Small intestine (tissue), 7 donors: Measurements from ENCODE around the gene FARP2. TPM values are rescaled to one million over a fixed set of nuclear protein-coding genes. Genes with fewer than 3 reads are reported as not detected.
A peak's percentile ranks its signal among the peaks of the same experiment; 100 is the strongest.
"Not testable (repeated sequence)": the region's sequence is repeated elsewhere in the genome, so short reads cannot be mapped to it uniquely, and the experiment has no call there.

Experiments used
- DNase-seq, 2 donors: peaks; one replicate each; pipeline versions ENCODE4 v3.0.0 to v3.0.0-alpha.2; 2013
- FAIRE-seq: peaks from 2 replicates; lab custom pipeline; 2012; peaks lifted over from hg19 to GRCh38; lab: Jason Lieb, UNC
- H3K27ac ChIP-seq, 3 donors: one replicate each; pipeline ENCODE4 v1.5.1; 2013; ENCODE audit warnings: low read length in 2 of 3, mild to moderate bottlenecking in 2 of 3, control low read depth in 1 of 3, inconsistent platforms in 1 of 3, low read depth in 1 of 3, moderate library complexity in 1 of 3
- H3K27me3 ChIP-seq, 3 donors: one replicate each; pipeline ENCODE4 v1.6.1; 2013; ENCODE audit warnings: low read length in 3 of 3, inconsistent platforms in 1 of 3; ENCODE audit not compliant: control insufficient read depth in 3 of 3, insufficient read depth in 3 of 3
- H3K36me3 ChIP-seq, 3 donors: one replicate each; pipeline ENCODE4 v1.6.1; 2013; ENCODE audit warnings: low read length in 3 of 3, inconsistent platforms in 1 of 3, low read depth in 1 of 3, mild to moderate bottlenecking in 1 of 3, moderate library complexity in 1 of 3; ENCODE audit not compliant: control insufficient read depth in 3 of 3, insufficient read depth in 2 of 3
- H3K4me1 ChIP-seq, 3 donors: one replicate each; pipeline ENCODE4 v1.6.1; 2013; ENCODE audit warnings: low read length in 2 of 3, inconsistent platforms in 1 of 3, low read depth in 1 of 3, mild to moderate bottlenecking in 1 of 3, moderate library complexity in 1 of 3; ENCODE audit not compliant: control insufficient read depth in 3 of 3, insufficient read depth in 2 of 3
- H3K4me3 ChIP-seq, 3 donors: one replicate each; pipeline ENCODE4 v1.5.1; 2013; ENCODE audit warnings: low read length in 3 of 3, control low read depth in 1 of 3, inconsistent platforms in 1 of 3, low read depth in 1 of 3, mild to moderate bottlenecking in 1 of 3, moderate library complexity in 1 of 3
- H3K9me3 ChIP-seq, 2 donors: one replicate each; pipeline ENCODE4 v1.6.1; 2013; ENCODE audit warnings: low read depth in 1 of 2, low read length in 1 of 2; ENCODE audit not compliant: control insufficient read depth in 2 of 2, insufficient read depth in 1 of 2
- WGBS, 3 donors: extraction: QIAGEN DNeasy Blood & Tissue Kit; methylation state at CpG; one replicate each; pipeline ENCODE4 v1.1.7; 2013; 5-methylcytosine and 5-hydroxymethylcytosine counted together
- polyA plus RNA-seq, 4 donors: library from polyadenylated mRNA; stranded (reverse) in 3 of 4; unstranded in 1 of 4; fragments of 200-250 nt in 3 of 4; fragments of 120-200 nt in 1 of 4; gene quantifications; one replicate each; pipeline versions ENCODE4 v1.2.1 to v1.2.3, GENCODE V29; 2013
- donor health status: healthy with polysubstance abuse.
- donor health status: control.
- donor health status: control.
- donor health status: Bipolar disorder and iron deficiency.
- donor health status: healthy.

Gene FARP2
- polyA plus RNA-seq, 4 donors: 25.7 to 65.3 (median 49.8) TPM

DNA sequence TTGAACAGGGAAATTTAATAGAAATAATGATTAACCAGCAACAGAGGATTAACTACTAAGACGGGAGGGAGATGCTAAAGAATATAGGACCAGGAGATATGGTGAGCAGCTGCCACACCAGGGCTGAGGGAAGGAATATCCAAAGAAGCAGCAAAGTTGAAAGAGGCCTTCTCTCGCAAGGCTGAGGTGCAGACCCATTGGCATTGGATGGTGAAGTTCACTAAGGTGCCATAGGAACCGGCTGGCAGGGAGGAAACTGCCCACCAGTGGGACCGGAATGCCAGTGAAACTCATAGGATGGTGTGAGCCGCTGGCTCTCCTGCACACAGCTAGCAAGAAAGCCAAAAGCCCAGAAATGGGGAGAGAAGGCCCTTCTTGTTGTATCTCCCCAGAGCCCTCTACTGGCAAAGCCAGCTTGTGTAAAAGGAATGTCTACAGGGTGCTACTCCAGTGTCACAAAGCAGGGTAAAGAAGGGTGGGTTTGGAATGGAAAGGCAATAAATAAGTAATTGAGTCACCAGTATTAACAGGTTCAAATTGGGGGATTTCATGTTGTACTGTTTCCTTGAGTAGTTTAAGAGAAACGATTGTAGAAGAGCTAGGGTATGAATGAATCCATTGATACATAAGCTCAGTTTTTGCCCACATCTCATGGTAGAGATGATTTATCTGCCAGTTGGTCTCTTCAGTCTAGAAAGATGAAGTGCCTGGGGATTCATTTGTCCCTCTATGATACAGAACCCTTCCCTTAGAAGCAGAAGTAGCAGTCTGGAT is 36.0 kb downstream of the FARP2 start:
- WGBS, 3 donors: 48 to 71% (median 62%) methylated on average over 6 of the region's 6 CpGs
- Histone ChIP-seq H3K4me1 (peaks cover 0 to 4% (median 0%) of the 10 kb centered on the region in 3 donors), H3K27ac (no peak overlapping the region), H3K27me3 (no peaks in the 10 kb centered on the region), H3K4me3 (no peak overlapping the region), H3K9me3 (no peaks in the 10 kb centered on the region), H3K36me3 (peaks cover 0 to 21% (median 2%) of the 10 kb centered on the region in 3 donors)
- FAIRE-seq (no peak), DNase-seq (peak; percentile 47 to 48)

DNA sequence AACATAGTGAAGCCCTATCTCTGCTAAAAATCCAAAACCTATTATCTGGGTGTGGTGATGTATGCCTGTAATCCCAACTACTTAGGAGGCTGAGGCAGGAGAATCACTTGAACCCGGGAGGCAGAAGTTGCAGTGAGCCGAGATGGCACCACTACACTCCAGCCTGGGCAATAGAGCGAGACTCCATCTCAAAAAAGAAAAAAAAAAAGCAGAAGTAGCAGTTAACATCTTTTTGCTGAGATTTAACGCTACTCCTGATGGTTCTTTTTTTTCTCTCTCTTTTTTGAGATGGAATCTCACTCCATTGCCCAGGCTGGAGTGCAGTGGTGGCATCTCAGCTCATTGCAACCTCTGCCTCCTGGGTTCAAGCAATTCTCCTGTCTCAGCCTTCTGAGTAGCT is 36.7 kb downstream of the FARP2 start:
- 92 to 97% (median 97%) methylated on average over 4 of the region's 4 CpGs for WGBS, 3 donors
- not testable (repeated sequence) for H3K4me1 ChIP-seq, H3K9me3 ChIP-seq, H3K27ac ChIP-seq, FAIRE-seq, DNase-seq, H3K27me3 ChIP-seq, H3K4me3 ChIP-seq
- peaks cover 0 to 21% (median 2%) of the 10 kb centered on the region in 3 donors for H3K36me3 ChIP-seq

DNA sequence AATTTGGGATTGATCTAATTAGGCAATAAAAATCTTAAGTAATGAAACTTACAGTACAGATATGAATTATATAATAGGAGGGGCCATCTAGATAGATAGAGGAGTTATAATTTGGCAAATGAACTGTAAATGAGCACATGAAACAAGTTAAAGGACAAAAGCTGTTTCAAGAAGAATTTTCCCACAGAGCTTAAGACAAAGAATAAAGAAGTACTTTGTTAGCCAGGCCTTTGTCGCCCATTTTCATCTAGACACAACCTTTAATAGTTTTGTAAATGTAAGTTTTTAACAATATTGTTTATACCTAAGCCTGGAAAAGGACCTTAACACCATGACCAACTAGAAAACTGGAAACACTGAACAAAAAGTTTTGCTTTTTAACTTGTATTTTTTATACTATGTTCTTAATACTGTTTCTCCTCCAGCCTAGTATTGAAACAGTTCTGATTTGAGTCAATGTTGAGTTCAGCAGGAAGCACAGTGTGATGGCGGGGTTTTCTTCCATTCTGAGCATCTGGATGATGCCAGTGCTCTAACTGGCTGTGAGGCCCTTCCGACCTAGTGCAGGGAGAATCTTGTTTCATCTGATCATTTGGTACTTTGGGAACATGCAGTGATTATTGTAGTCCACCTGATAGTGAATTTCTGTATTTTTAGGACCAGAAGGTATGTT is 37.6 kb downstream of the FARP2 start:
- Histone ChIP-seq H3K4me3 (no peak overlapping the region), H3K4me1 (peaks cover 0 to 4% (median 0%) of the 10 kb centered on the region in 3 donors), H3K27me3 (no peaks in the 10 kb centered on the region), H3K9me3 (no peaks in the 10 kb centered on the region), H3K27ac (no peak overlapping the region), H3K36me3 (peaks cover 0 to 20% (median 2%) of the 10 kb centered on the region in 3 donors)
- no peak for FAIRE-seq
- WGBS, 3 donors: 57 to 73% (median 64%) methylated on average over 3 of the region's 3 CpGs
- DNase-seq: no peak

DNA sequence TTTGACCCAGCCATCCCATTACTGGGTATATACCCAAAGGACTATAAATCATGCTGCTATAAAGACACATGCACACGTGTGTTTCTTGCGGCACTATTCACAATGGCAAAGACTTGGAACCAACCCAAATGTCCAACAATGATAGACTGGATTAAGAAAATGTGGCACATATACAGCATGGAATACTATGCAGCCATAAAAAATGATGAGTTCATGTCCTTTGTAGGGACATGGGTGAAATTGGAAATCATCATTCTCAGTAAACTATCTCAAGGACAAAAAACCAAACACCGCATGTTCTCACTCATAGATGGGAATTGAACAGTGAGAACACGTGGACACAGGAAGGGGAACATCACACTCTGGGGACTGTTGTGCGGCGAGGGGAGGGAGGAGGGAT is 40.7 kb downstream of the FARP2 start:
- H3K4me1 ChIP-seq: peaks cover 0 to 14% (median 6%) of the 10 kb centered on the region in 3 donors
- 91 to 98% (median 97%) methylated on average over 6 of the region's 6 CpGs for WGBS, 3 donors
- FAIRE-seq, H3K4me3 ChIP-seq, DNase-seq, H3K27me3 ChIP-seq, H3K9me3 ChIP-seq, H3K27ac ChIP-seq: not testable (repeated sequence)
- H3K36me3 ChIP-seq: peaks cover 0 to 14% (median 2%) of the 10 kb centered on the region in 3 donors

DNA sequence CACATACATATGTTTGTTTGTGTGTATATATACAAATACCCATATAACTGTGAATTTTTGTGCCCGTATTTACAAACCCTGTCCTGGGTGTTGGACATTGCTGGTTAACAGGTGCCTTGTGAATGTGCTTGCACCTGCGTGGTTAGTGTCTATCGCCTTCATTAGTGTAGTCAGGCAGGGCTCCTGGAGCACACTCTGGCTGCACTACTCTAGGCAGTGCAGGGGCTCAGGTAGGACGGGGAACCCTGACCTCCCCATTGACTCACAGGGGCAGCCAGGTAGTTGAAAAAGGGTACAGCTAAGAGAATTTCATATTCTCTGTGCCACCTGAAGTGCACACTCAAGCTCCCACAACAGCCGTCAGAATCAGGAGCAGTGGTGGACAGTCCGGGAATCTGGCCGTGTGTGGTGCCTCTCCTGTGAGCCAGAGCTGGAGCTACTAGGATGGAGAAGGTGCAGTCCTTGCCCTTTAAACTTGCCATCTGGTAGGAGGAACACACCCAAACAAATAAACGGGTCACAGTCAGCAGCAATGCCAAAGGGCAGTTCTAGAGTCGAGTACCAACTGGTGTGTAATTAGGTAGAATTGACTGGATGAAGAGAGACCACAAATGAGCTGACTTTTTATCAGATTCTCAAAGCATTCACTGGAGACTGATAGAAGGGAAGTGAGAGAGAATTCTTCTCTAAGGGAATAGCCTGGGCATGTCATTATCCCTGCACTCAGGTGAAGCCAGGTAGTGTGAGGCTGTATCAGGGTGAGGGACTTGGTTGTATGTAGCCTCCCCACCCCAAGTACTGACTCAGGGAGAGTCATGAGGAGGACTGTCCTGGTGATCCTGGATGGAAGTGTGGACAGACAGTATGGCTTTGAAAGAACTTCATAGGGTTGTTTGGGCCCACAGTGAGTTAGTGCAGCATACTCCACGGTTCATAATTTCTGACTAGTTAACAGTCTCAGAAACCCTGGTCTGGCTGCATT is 44.1 kb downstream of the FARP2 start:
- FAIRE-seq (no peak), DNase-seq (peak; percentile 58 to 94)
- Histone ChIP-seq H3K36me3 (peaks cover 0 to 12% (median 2%) of the 10 kb centered on the region in 3 donors), H3K4me1 (peaks cover 0 to 14% (median 4%) of the 10 kb centered on the region in 3 donors), H3K4me3 (peak overlapping the region in 1 of 3 donors; percentile 5), H3K27ac (peak overlapping the region; percentile 41 to 72 (median 52)), H3K27me3 (no peaks in the 10 kb centered on the region), H3K9me3 (no peaks in the 10 kb centered on the region)
- WGBS, 3 donors: 24 to 67% (median 33%) methylated on average over 10 of the region's 10 CpGs

DNA sequence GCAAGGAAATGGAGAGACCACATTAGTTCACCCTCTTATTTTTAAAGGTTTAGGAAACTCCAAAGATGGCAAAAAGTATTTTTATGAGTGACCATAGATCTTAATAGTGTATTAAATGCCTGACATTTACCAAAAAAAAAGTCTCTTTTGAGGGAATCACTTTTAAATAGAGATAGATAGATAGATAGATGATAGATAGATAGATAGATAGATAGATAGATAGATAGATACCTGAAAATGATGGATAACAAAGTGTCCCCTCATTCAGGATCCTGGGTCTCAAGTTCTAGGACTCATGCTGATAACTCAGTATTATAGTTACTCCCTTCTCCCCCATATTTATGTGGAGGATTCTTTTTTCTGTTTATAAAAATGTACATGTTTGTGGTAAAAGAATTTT is 52.8 kb downstream of the FARP2 start:
- no peaks in the 10 kb centered on the region for H3K4me1 ChIP-seq
- peaks cover 7 to 45% (median 21%) of the 10 kb centered on the region in 3 donors for H3K36me3 ChIP-seq
- no peaks in the 10 kb centered on the region for H3K9me3 ChIP-seq
- no peak overlapping the region for H3K27ac ChIP-seq
- no peaks in the 10 kb centered on the region for H3K27me3 ChIP-seq
- FAIRE-seq (no peak), DNase-seq (no peak)
- H3K4me3 ChIP-seq: no peak overlapping the region

DNA sequence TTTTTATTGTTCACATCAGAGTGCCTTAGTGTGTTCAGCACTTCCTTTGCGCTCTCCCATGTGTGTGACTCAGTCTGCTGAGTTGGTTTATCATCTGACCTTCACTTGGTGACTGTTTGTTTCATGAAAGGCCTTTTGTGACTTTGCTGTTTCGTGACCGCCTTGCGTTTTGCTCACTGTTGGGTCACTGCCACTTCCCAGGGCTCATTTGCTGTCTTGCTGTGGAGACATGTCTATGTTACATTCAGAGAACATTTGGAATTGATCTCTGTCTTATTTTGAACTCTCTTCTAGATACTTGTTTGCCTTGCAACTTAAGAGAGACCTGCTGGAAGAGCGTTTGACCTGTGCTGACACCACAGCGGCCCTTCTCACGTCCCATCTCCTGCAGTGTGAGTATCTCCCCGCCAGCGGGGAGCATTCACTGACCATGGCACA is 54.7 kb downstream of the FARP2 start:
- Histone ChIP-seq H3K27me3 (no peaks in the 10 kb centered on the region), H3K9me3 (no peaks in the 10 kb centered on the region), H3K4me3 (no peak overlapping the region), H3K27ac (no peak overlapping the region), H3K36me3 (peaks cover 15 to 63% (median 23%) of the 10 kb centered on the region in 3 donors), H3K4me1 (no peaks in the 10 kb centered on the region)
- DNase-seq: no peak
- FAIRE-seq: no peak
- 92 to 95% (median 95%) methylated on average over 9 of the region's 9 CpGs for WGBS, 3 donors

DNA sequence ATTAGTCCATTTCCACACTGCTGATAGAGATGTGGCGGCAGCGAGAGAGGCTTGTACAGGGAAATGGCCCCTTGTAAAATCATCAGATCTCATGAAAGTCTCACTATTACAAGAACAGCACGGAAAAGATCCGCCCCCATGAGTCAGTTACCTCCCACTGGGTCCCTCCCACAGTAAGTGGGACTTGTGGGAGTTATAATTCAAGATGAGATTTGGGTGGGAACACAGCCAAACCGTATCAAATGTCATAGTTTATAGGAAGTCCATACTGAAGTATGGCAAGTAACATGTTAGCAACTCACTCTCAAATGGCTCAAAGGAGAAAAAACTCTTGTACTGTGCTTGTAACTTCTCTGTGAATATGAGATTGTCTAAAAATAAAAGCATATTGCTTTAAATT is 56.1 kb downstream of the FARP2 start:
- no peaks in the 10 kb centered on the region for H3K9me3 ChIP-seq
- H3K27me3 ChIP-seq: no peaks in the 10 kb centered on the region
- no peaks in the 10 kb centered on the region for H3K4me1 ChIP-seq
- peaks cover 18 to 64% (median 23%) of the 10 kb centered on the region in 3 donors for H3K36me3 ChIP-seq
- FAIRE-seq (no peak), DNase-seq (no peak)
- H3K27ac ChIP-seq: no peak overlapping the region
- 63 to 78% (median 74%) methylated on average over 5 of the region's 5 CpGs for WGBS, 3 donors
- no peak overlapping the region for H3K4me3 ChIP-seq
